Hepatocyte (in vitro differentiated cells): ENCODE data around the gene IFNL2. TPM values are rescaled to one million over a fixed set of nuclear protein-coding genes. Genes with fewer than 3 reads are reported as not detected.

Experiments
- DNase-seq: peaks from one replicate; pipeline ENCODE4 v3.0.0-alpha.2; 2016; ENCODE audit warnings: low spot score
- H2AFZ ChIP-seq: fragments of 200-600 bp; sonication (generic); 2 replicates; pipeline ENCODE4 v1.6.0; 2016; ENCODE audit warnings: antibody characterized with exemption, mild to moderate bottlenecking
- H3K27ac ChIP-seq: fragments of 200-600 bp; sonication (generic); 2 replicates; pipeline ENCODE4 v1.5.1; 2016; ENCODE audit warnings: mild to moderate bottlenecking
- H3K27me3 ChIP-seq: fragments of 200-600 bp; sonication (generic); 2 replicates; pipeline ENCODE4 v1.6.1; 2016
- H3K36me3 ChIP-seq: fragments of 200-600 bp; sonication (generic); replicated peaks from 2 replicates; pipeline ENCODE4 v1.5.1; 2016; ENCODE audit warnings: low read depth; ENCODE audit not compliant: insufficient read depth
- H3K4me1 ChIP-seq: fragments of 200-600 bp; sonication (generic); 2 replicates; pipeline ENCODE4 v1.5.1; 2016; ENCODE audit warnings: mild to moderate bottlenecking, moderate library complexity; ENCODE audit not compliant: insufficient read depth
- H3K4me2 ChIP-seq: fragments of 200-600 bp; sonication (generic); 2 replicates; pipeline ENCODE4 v1.6.0; 2016
- H3K4me3 ChIP-seq: fragments of 200-600 bp; sonication (generic); 2 replicates; pipeline ENCODE4 v1.5.1; 2016; ENCODE audit warnings: mild to moderate bottlenecking
- H3K79me2 ChIP-seq: fragments of 200-600 bp; sonication (generic); 2 replicates; pipeline ENCODE4 v1.6.0; 2017; ENCODE audit warnings: mild to moderate bottlenecking
- H3K9me2 ChIP-seq: fragments of 200-600 bp; sonication (generic); replicated peaks from 2 replicates; pipeline ENCODE4 v1.6.0; 2017; ENCODE audit warnings: mild to moderate bottlenecking; ENCODE audit not compliant: insufficient read depth
- H3K9me3 ChIP-seq: fragments of 200-600 bp; sonication (generic); 2 replicates; pipeline ENCODE4 v1.5.1; 2016; ENCODE audit warnings: low read depth, mild to moderate bottlenecking
- H4K20me1 ChIP-seq: fragments of 200-600 bp; sonication (generic); 2 replicates; pipeline ENCODE4 v1.6.0; 2016; ENCODE audit warnings: mild to moderate bottlenecking; ENCODE audit not compliant: insufficient read depth, poor library complexity, severe bottlenecking
- EZH2 ChIP-seq: fragments of 200-600 bp; sonication (generic); IDR thresholded peaks from 2 replicates; pipeline ENCODE4 v1.6.1; 2016; ENCODE audit warnings: antibody characterized with exemption, mild to moderate bottlenecking, borderline replicate concordance
- EZH2phosphoT487 ChIP-seq: fragments of 200-600 bp; sonication (generic); IDR thresholded peaks from one replicate; pipeline ENCODE4 v1.6.1; 2018; ENCODE audit warnings: antibody characterized with exemption, mild to moderate bottlenecking, low read depth, moderate library complexity; ENCODE audit not compliant: unreplicated experiment, severe bottlenecking
- WGBS: methylation state at CpG from one replicate; pipeline ENCODE4 v1.1.6; 2016; ENCODE audit warnings: low lambda C conversion rate; ENCODE audit errors: missing lambda C conversion rate; 5-methylcytosine and 5-hydroxymethylcytosine counted together
- polyA plus RNA-seq: library from polyadenylated mRNA; unstranded; fragments of >200 nt; fragmentation: Nextera tagmentation; extraction: Ambion mirVana; gene quantifications from 2 replicates; pipeline ENCODE4 v1.2.1, GENCODE V29; 2016
- total RNA-seq: library from RNA; depleted of rRNA; stranded (reverse); fragments of >200 nt; gene quantifications from 2 replicates; pipeline ENCODE4 v1.2.3, GENCODE V29; 2014
- TF ChIP-seq, protein P1 (sequence below): fragments of 200-600 bp; sonication (generic); IDR thresholded peaks from 2 replicates; pipeline ENCODE4 v1.5.1; 2016; ENCODE audit warnings: antibody characterized with exemption, mild to moderate bottlenecking; ENCODE audit not compliant: poor library complexity

The IFNL2 gene
- total and polyA plus RNA-seq, 2 experiments from 2014 or later = not detected

GRCh38 chr19:39299404-39299803, 31.2 kb downstream of the IFNL2 start:
- no peaks in the 10 kb centered on the region for H3K9me3 ChIP-seq
- DNase-seq = no peak
- H3K4me3 ChIP-seq = no peak overlapping the region
- WGBS = 93% methylated on average over 9 of the region's 9 CpGs
- H3K36me3 ChIP-seq = no peaks in the 10 kb centered on the region
- H3K27me3 ChIP-seq = no peaks in the 10 kb centered on the region
- H3K27ac ChIP-seq = no peak overlapping the region
- H3K4me1 ChIP-seq = peaks cover 9% of the 10 kb centered on the region
- H4K20me1 ChIP-seq = no peaks in the 10 kb centered on the region
- H3K4me2 ChIP-seq = no peak overlapping the region
- no peak overlapping the region for H2AFZ ChIP-seq
- TF ChIP-seq EZH2phosphoT487 (no peak), EZH2 (no peak)
- TF ChIP-seq, protein P1, sequence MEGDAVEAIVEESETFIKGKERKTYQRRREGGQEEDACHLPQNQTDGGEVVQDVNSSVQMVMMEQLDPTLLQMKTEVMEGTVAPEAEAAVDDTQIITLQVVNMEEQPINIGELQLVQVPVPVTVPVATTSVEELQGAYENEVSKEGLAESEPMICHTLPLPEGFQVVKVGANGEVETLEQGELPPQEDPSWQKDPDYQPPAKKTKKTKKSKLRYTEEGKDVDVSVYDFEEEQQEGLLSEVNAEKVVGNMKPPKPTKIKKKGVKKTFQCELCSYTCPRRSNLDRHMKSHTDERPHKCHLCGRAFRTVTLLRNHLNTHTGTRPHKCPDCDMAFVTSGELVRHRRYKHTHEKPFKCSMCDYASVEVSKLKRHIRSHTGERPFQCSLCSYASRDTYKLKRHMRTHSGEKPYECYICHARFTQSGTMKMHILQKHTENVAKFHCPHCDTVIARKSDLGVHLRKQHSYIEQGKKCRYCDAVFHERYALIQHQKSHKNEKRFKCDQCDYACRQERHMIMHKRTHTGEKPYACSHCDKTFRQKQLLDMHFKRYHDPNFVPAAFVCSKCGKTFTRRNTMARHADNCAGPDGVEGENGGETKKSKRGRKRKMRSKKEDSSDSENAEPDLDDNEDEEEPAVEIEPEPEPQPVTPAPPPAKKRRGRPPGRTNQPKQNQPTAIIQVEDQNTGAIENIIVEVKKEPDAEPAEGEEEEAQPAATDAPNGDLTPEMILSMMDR = no peak
- H3K79me2 ChIP-seq = no peaks in the 10 kb centered on the region
- no peaks in the 10 kb centered on the region for H3K9me2 ChIP-seq

GRCh38 chr19:39299832-39300231, 31.6 kb downstream of the IFNL2 start:
- H3K79me2 ChIP-seq = no peaks in the 10 kb centered on the region
- no peaks in the 10 kb centered on the region for H3K27me3 ChIP-seq
- DNase-seq = no peak
- H3K9me3 ChIP-seq = no peaks in the 10 kb centered on the region
- TF ChIP-seq EZH2 (no peak), EZH2phosphoT487 (no peak)
- TF ChIP-seq, protein P1 = no peak
- H3K4me1 ChIP-seq = peaks cover 14% of the 10 kb centered on the region
- H2AFZ ChIP-seq = no peak overlapping the region
- no peak overlapping the region for H3K4me3 ChIP-seq
- WGBS = 93% methylated on average over 10 of the region's 10 CpGs
- no peak overlapping the region for H3K4me2 ChIP-seq
- no peaks in the 10 kb centered on the region for H3K36me3 ChIP-seq
- H4K20me1 ChIP-seq = no peaks in the 10 kb centered on the region
- no peaks in the 10 kb centered on the region for H3K9me2 ChIP-seq
- H3K27ac ChIP-seq = no peak overlapping the region

- Histone ChIP-seq H3K36me3 (no peaks in the 10 kb centered on the region), H3K79me2 (no peaks in the 10 kb centered on the region), H4K20me1 (no peaks in the 10 kb centered on the region), H3K4me1 (peaks cover 24% of the 10 kb centered on the region), H3K9me3 (no peaks in the 10 kb centered on the region), H3K27ac (no peak overlapping the region), H3K4me2 (no peak overlapping the region), H3K4me3 (no peak overlapping the region), H2AFZ (no peak overlapping the region), H3K9me2 (no peaks in the 10 kb centered on the region), H3K27me3 (no peaks in the 10 kb centered on the region)
- TF ChIP-seq EZH2phosphoT487 (no peak), EZH2 (no peak)
- TF ChIP-seq, protein P1 = no peak
- no peak for DNase-seq
- 88% methylated on average over 4 of the region's 4 CpGs for WGBS
Observed at GRCh38 chr19:39301021-39301420, 32.8 kb downstream of the IFNL2 start.

DNA sequence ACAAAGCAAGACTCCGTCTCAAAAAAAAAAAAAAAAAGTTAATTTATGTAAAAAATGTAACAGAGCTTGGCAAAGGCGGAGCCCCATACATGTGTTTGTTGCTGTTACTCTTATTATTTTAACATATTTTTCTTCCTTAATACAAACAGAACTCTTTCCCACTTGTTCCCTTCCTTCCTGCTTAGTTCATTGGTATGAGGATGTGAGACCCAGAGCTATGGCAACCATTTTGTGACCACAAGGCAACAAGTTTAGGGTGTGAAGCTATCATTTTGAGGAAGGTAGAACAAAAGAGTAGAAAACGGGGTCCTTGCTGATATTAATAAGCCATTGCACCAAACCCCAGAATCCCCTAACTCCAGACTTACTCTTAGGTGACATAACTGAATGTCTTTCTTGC, 33.4 kb downstream of the IFNL2 start:
- H3K4me1 ChIP-seq = peaks cover 29% of the 10 kb centered on the region
- H3K27ac ChIP-seq = no peak overlapping the region
- no peaks in the 10 kb centered on the region for H3K9me3 ChIP-seq
- WGBS = 85% methylated on average over 3 of the region's 3 CpGs
- TF ChIP-seq EZH2 (no peak), EZH2phosphoT487 (no peak)
- TF ChIP-seq, protein P1 = no peak
- H3K27me3 ChIP-seq = peaks cover 1% of the 10 kb centered on the region
- no peaks in the 10 kb centered on the region for H3K9me2 ChIP-seq
- no peak overlapping the region for H3K4me2 ChIP-seq
- no peaks in the 10 kb centered on the region for H4K20me1 ChIP-seq
- DNase-seq = no peak
- H3K79me2 ChIP-seq = no peaks in the 10 kb centered on the region
- H3K4me3 ChIP-seq = no peak overlapping the region
- H2AFZ ChIP-seq = no peak overlapping the region
- no peaks in the 10 kb centered on the region for H3K36me3 ChIP-seq
